BE2C (cell line): ENCODE measurements around the gene SLC43A1.
"Not testable (repeated sequence)": the region's sequence is repeated elsewhere in the genome, so short reads cannot be mapped to it uniquely, and the experiment has no call there.

Experiments used
- DNase-seq: peaks from one replicate; pipeline ENCODE4 v3.0.0-alpha.2; 2020
- H3K27me3 ChIP-seq: fragments of 250-450 bp; sonication (Bioruptor Pico); 2 replicates; pipeline ENCODE4 v1.5.1; 2020; ENCODE audit warnings: mild to moderate bottlenecking
- H3K36me3 ChIP-seq: fragments of 250-450 bp; sonication (Bioruptor Pico); 2 replicates; pipeline ENCODE4 v1.5.1; 2020; ENCODE audit warnings: mild to moderate bottlenecking
- H3K4me1 ChIP-seq: fragments of 250-450 bp; sonication (Bioruptor Pico); 2 replicates; pipeline ENCODE4 v1.5.1; 2020
- H3K4me3 ChIP-seq: 2 replicates; pipeline ENCODE4 v1.5.1; 2011; ENCODE audit warnings: low read depth, low read length
- H3K9me3 ChIP-seq: fragments of 250-450 bp; sonication (Bioruptor Pico); 2 replicates; pipeline ENCODE4 v1.5.1; 2020
- TF ChIP-seq, protein P1 (sequence below): IDR thresholded peaks from 2 replicates; pipeline ENCODE4 v1.5.1; 2012; ENCODE audit warnings: mild to moderate bottlenecking, low read depth, low read length

SLC43A1 gene

DNA sequence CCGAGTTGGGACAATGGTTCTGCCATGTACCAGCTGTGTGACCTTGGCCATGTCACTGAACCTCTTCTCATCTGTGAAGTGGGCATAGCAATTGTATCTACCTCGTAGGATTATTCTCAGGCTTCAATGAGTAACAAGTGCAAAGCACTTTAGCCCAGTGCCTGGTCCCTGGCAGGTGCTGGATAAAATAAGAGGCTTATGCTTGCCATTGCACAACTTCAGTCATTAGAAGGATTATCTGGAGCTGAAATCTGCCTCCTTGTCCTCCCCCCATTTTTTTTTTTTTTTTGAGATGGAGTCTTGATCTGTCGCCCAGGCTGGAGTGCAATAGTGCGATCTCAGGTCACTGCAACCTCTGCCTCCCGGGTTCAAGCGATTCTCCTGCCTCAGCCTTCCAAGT, 29.1 kb upstream of the SLC43A1 start:
- TF ChIP-seq, protein P1, sequence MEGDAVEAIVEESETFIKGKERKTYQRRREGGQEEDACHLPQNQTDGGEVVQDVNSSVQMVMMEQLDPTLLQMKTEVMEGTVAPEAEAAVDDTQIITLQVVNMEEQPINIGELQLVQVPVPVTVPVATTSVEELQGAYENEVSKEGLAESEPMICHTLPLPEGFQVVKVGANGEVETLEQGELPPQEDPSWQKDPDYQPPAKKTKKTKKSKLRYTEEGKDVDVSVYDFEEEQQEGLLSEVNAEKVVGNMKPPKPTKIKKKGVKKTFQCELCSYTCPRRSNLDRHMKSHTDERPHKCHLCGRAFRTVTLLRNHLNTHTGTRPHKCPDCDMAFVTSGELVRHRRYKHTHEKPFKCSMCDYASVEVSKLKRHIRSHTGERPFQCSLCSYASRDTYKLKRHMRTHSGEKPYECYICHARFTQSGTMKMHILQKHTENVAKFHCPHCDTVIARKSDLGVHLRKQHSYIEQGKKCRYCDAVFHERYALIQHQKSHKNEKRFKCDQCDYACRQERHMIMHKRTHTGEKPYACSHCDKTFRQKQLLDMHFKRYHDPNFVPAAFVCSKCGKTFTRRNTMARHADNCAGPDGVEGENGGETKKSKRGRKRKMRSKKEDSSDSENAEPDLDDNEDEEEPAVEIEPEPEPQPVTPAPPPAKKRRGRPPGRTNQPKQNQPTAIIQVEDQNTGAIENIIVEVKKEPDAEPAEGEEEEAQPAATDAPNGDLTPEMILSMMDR, result no peak
- H3K4me3 ChIP-seq, result no peak overlapping the region
- no peaks in the 10 kb centered on the region for H3K4me1 ChIP-seq
- no peak for DNase-seq
- H3K9me3 ChIP-seq, result no peaks in the 10 kb centered on the region
- no peaks in the 10 kb centered on the region for H3K36me3 ChIP-seq
- no peaks in the 10 kb centered on the region for H3K27me3 ChIP-seq

DNA sequence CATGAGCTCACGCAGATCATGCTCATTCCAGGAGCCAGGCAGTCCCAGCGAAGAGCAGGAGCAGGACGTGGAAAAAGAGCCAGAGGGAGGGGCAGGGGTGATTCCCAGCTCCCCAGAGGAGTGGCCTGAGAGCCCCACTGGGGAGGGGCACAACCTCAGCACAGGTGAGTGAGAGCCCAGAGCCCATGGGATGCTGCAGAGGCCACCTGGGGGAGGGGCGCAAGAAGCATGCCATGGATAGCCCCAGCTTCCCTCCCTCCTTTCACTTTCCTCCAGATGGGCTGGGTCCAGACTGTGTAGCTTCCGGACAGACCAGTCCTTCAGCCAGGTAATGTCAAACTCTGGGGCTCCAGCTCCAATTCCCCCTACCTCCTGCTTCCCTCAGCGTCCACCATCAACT, 28.1 kb upstream of the SLC43A1 start:
- H3K36me3 ChIP-seq, result no peaks in the 10 kb centered on the region
- no peaks in the 10 kb centered on the region for H3K9me3 ChIP-seq
- H3K4me3 ChIP-seq, result no peak overlapping the region
- H3K27me3 ChIP-seq, result no peaks in the 10 kb centered on the region
- DNase-seq, result no peak
- TF ChIP-seq, protein P1, result no peak
- H3K4me1 ChIP-seq, result no peaks in the 10 kb centered on the region

DNA sequence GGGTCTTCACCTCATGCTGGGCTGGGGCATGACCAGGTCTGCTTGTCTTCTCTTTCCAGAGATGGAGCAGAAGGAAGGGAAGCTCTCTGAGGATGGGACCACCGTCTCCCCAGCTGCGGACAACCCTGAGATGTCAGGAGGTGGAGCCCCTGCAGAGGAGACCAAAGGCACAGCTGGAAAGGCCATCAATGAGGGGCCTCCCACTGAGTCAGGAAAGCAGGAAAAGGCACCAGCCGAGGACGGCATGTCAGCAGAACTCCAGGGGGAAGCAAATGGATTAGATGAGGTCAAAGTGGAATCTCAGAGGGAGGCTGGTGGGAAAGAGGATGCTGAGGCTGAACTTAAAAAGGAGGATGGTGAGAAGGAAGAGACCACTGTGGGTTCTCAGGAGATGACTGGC, 27.1 kb upstream of the SLC43A1 start:
- Histone ChIP-seq H3K4me3 (no peak overlapping the region), H3K4me1 (no peaks in the 10 kb centered on the region), H3K27me3 (no peaks in the 10 kb centered on the region), H3K9me3 (no peaks in the 10 kb centered on the region), H3K36me3 (no peaks in the 10 kb centered on the region)
- DNase-seq, result no peak
- TF ChIP-seq, protein P1, result no peak

DNA sequence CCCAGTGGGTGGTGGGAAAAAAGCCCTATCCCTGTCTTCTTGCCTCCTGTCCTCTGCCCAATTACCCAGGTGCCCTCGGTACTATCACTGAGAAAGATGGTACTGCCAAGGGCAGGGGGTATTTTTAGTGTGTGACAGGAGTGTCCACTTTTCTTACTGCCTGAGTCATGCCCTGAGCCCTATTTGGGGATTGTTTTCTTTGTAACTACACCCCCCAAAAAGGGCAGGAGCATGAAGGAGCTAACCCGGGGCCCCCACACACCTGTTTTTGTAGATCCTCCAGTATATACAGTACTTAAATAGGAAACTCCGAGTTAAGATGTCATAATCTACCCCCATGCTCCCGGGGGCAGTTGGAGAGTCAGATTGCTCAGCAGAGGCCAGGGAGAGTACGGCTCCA, 25.7 kb upstream of the SLC43A1 start:
- H3K36me3 ChIP-seq, result no peaks in the 10 kb centered on the region
- TF ChIP-seq, protein P1, result no peak
- H3K27me3 ChIP-seq, result no peaks in the 10 kb centered on the region
- no peaks in the 10 kb centered on the region for H3K9me3 ChIP-seq
- no peak overlapping the region for H3K4me3 ChIP-seq
- no peak for DNase-seq
- H3K4me1 ChIP-seq, result no peaks in the 10 kb centered on the region

DNA sequence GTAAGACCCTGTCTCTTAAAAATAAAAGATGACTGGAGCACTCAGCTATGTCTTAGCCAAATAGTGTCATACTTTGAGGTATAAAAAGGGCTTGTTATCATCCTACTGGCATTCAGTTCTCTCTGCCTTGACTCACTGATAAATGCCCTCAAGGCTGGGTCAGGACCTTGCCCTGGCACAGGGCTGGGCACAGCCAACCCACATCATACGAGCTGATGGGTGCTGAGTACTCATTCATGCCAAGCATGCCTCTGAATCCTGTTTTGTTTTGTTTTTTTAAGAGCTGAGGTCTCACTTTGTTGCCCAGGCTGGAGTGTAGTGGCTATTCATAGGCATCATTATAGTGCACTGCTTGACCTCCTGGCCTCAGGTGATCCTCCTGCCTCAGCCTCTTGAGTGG, 23.8 kb upstream of the SLC43A1 start:
- Histone ChIP-seq H3K4me3 (no peak overlapping the region), H3K27me3 (no peaks in the 10 kb centered on the region), H3K4me1 (no peaks in the 10 kb centered on the region), H3K36me3 (no peaks in the 10 kb centered on the region), H3K9me3 (no peaks in the 10 kb centered on the region)
- DNase-seq, result no peak
- TF ChIP-seq, protein P1, result no peak

DNA sequence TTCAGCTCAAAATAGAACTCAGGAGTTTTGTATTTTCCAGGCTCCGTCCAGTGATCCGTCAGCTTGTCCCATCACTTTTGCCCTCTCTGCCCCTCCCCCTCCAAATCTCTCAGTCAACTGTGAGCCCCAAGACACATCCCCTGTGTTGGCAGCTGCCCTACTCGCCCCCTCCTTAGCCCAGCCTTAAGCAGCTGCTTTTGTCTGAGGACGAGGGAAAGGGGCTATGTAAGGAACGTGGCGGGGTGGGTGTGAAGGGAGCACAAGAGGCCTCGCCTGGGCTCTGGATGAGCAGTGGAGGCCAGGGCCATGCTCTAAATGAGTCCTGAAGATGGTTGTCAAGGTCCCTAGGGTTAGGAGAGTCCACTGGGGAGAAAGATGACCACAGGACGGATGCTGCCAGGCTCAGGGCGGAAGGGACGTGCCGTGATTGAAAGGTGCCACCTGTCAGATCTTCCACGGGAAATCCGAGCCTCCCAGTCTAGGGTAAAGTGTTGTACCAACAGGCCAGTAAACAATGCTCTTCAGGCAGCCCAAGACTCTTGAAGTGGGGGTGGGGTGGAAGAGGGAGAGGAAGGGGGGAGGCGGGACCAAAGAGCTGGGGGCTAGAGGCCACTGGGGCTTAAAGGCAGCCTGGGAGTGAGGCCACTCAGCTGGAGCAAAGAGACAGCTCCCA, 21.6 kb upstream of the SLC43A1 start, which contains the start of gene SMTNL1:
TSS of gene SMTNL1 (plus strand) at position 649 of the 673 bp plus-strand sequence. CDS start 5,048 bp downstream, outside the sequence.
- Histone ChIP-seq H3K27me3 (no peaks in the 10 kb centered on the region), H3K4me3 (no peak within 1 kb of the TSS), H3K36me3 (no peaks in the 10 kb centered on the region), H3K4me1 (no peaks in the 10 kb centered on the region), H3K9me3 (no peaks in the 10 kb centered on the region)
- TF ChIP-seq, protein P1, result no peak
- DNase-seq, result no peak

DNA sequence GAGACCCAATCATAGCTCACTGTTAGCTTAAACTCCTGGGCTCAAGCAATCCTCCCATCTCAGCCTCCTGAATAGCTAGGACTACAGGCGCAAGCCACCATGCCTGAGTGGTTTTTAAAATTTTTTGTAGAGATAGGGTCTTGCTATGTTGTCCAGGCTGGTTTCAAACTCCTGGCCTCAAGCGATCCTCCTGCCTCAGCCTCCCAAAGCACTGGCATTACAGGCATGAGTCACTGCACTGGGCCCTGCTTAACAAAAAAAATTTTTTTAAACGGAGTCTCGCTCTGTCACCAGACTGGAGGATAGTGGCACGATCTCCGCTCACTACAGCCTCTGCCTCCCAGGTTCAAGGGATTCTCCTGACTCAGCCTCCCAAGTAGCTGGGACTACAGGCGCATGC, 18.9 kb upstream of the SLC43A1 start:
- DNase-seq, H3K9me3 ChIP-seq, H3K4me1 ChIP-seq, H3K36me3 ChIP-seq, H3K27me3 ChIP-seq, H3K4me3 ChIP-seq: not testable (repeated sequence)
